ENCODE data around the gene WRAP73. TPM values are rescaled to one million over a fixed set of nuclear protein-coding genes. Genes with fewer than 3 reads are reported as not detected.

WRAP73 gene
- total and polyA plus RNA-seq, 2 experiments from 2014 or later, result 22.6 to 43.3 TPM

GRCh38 chr1:3581296-3582036, 68.4 kb downstream of the WRAP73 start:
- H3K27me3 ChIP-seq (ENCODE audit: insufficient read depth), result no peaks in the 10 kb centered on the region
- Mint-ChIP-seq H3K4me3 (no peak overlapping the region), H3K27ac (no peak overlapping the region), H3K27me3 (ENCODE audit: insufficient read depth, low read depth, poor library complexity) (peaks cover 3% of the 10 kb centered on the region), H3K4me1 (no peaks in the 10 kb centered on the region), H3K36me3 (ENCODE audit: low read depth) (no peaks in the 10 kb centered on the region; the same call in 2 of the 3 replicates), H3K9me3 (no peaks in the 10 kb centered on the region)
- no peaks in the 10 kb centered on the region for H3K4me1 ChIP-seq (ENCODE audit: insufficient read depth)
- no peaks in the 10 kb centered on the region for H4K20me1 ChIP-seq (replicated peaks; ENCODE audit: insufficient read depth)
- no peaks in the 10 kb centered on the region for H3K9me2 ChIP-seq (ENCODE audit: insufficient read depth)
- H3F3A ChIP-seq (replicated peaks; ENCODE audit: low read depth), result 0 out of 2 replicates have a peak, but pooled peaks cover 3% of the 10 kb centered on the region
- H3K79me2 ChIP-seq (replicated peaks; ENCODE audit: insufficient read depth), result no peaks in the 10 kb centered on the region
- DNase-seq (ENCODE audit: low spot score) (no peak), ATAC-seq (no peak)
- H3K4me3 ChIP-seq, result no peak overlapping the region
- no peak overlapping the region for H3K27ac ChIP-seq (ENCODE audit: low read depth)
- no peak overlapping the region for H3K4me2 ChIP-seq
- H2AFZ ChIP-seq, result no peak overlapping the region
- no peaks in the 10 kb centered on the region for H3K36me3 ChIP-seq (ENCODE audit: insufficient read depth)
- TF ChIP-seq ETS1 (IDR thresholded peaks at IDR 0.05), result no peak
- no peak for TF ChIP-seq CTCF (conservative IDR thresholded peaks at IDR 0.05; ENCODE audit: low read depth in 2 of 2)
- TF ChIP-seq, protein P1, sequence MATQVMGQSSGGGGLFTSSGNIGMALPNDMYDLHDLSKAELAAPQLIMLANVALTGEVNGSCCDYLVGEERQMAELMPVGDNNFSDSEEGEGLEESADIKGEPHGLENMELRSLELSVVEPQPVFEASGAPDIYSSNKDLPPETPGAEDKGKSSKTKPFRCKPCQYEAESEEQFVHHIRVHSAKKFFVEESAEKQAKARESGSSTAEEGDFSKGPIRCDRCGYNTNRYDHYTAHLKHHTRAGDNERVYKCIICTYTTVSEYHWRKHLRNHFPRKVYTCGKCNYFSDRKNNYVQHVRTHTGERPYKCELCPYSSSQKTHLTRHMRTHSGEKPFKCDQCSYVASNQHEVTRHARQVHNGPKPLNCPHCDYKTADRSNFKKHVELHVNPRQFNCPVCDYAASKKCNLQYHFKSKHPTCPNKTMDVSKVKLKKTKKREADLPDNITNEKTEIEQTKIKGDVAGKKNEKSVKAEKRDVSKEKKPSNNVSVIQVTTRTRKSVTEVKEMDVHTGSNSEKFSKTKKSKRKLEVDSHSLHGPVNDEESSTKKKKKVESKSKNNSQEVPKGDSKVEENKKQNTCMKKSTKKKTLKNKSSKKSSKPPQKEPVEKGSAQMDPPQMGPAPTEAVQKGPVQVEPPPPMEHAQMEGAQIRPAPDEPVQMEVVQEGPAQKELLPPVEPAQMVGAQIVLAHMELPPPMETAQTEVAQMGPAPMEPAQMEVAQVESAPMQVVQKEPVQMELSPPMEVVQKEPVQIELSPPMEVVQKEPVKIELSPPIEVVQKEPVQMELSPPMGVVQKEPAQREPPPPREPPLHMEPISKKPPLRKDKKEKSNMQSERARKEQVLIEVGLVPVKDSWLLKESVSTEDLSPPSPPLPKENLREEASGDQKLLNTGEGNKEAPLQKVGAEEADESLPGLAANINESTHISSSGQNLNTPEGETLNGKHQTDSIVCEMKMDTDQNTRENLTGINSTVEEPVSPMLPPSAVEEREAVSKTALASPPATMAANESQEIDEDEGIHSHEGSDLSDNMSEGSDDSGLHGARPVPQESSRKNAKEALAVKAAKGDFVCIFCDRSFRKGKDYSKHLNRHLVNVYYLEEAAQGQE (IDR thresholded peaks at IDR 0.05; ENCODE audit: unreplicated experiment), result no peak
- TF ChIP-seq CREB1 (CRISPR knock-in tag; IDR thresholded peaks at IDR 0.05; ENCODE audit: low read depth), result no peak
- TF ChIP-seq ZNF331 (CRISPR knock-in tag; IDR thresholded peaks at IDR 0.05; ENCODE audit: low read depth), result no peak
- no peak for TF ChIP-seq EZH2 (IDR thresholded peaks at IDR 0.05; ENCODE audit: low read depth, unreplicated experiment)
- no peak for TF ChIP-seq STAT1 (IDR thresholded peaks at IDR 0.05; ENCODE audit: unreplicated experiment)
- TF ChIP-seq ZNF114 (CRISPR knock-in tag; IDR thresholded peaks at IDR 0.05), result no peak
- TF ChIP-seq POLR2AphosphoS5 (IDR thresholded peaks at IDR 0.05; ENCODE audit: low read depth), result no peak
- no peak for TF ChIP-seq EZH2phosphoT487 (IDR thresholded peaks at IDR 0.05; ENCODE audit: unreplicated experiment)
- no peak for TF ChIP-seq NANOG (IDR thresholded peaks at IDR 0.05; ENCODE audit: borderline replicate concordance)
- no peak for TF ChIP-seq JUNB (IDR thresholded peaks at IDR 0.05; ENCODE audit: unreplicated experiment)
- TF ChIP-seq ZNF462 (CRISPR knock-in tag; IDR thresholded peaks at IDR 0.05), result no peak

All from GM23338 (cell line).